A549 (cell line): Measurements from ENCODE around the gene GOLGA2.
A peak's percentile ranks its signal among the peaks of the same experiment; 100 is the strongest.

Source experiments
- EP300 ChIP-seq, 2 experiments: fragments of >200 bp; sonication (Bioruptor Twin); formaldehyde crosslinking; IDR thresholded peaks; 2 replicates in 1 of 2; 3 replicates in 1 of 2; pipeline ENCODE4 v1.6.1; 2016 to 2017
- POLR2A ChIP-seq: IDR thresholded peaks from 2 replicates; pipeline ENCODE4 v1.6.1; 2012; ENCODE audit warnings: mild to moderate bottlenecking, low read length
- RNF2 ChIP-seq: fragments of 200-600 bp; sonication (generic); IDR thresholded peaks from 2 replicates; pipeline ENCODE4 v1.6.1; 2016; ENCODE audit warnings: low read depth, mild to moderate bottlenecking, antibody characterized with exemption, moderate library complexity, borderline replicate concordance
- TF ChIP-seq, protein P1 (sequence below): IDR thresholded peaks from 2 replicates; pipeline ENCODE4 v1.6.1; 2012
- TF ChIP-seq, protein P2 (sequence below): fragments of >200 bp; sonication (Bioruptor Twin); formaldehyde crosslinking; IDR thresholded peaks from 3 replicates; pipeline ENCODE4 v1.5.1; 2016
- TF ChIP-seq, protein P3 (sequence below): fragments of 450-650 bp; IDR thresholded peaks from 2 replicates; pipeline ENCODE4 v1.6.1; 2014; ENCODE audit warnings: antibody characterized with exemption

DNA sequence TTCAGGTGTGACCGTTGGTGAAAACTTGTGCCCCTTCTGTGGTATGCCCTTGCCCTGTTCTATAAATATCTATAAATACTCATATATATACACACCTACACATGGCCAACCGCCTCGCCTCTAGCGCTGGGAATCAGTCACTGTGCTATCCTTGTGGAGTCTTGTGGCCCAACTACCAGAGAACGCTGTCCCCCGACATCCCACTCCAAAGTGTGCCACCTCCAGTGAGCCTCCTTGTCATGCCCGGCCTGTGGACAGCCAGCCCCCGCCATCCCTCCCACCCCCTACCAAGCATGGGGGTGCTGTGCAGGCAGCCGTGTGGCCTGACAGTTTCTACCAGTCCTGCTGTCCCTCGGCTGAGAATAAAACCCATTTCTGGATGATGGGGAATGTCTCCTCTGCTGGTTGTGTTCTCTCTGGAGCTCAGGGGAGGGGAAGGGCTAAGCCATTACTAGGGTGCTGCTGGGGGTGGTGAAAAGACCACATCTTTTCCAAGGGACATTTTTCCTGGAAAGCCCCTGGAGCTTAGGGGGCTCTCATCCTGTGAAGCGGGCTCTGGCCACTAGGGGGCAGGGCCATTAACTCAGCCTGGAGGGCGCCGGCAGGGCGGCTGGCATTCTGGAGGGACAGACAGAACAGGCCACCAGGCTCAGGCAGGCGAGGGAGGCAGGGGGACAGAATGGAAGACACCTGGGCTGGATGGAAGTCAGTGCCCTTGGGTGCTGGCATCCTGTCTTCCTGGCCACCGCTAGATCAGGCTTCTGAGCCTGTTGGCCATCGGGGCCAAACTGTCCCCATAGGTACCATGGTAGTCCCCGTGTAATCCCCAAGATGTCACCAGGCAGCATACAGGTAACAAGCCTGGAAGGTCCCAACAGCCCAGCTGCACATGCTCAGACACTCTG lies 20.7 kb downstream of the GOLGA2 start:
- TF ChIP-seq POLR2A (no peak), RNF2 (no peak), EP300 (IDR thresholded peaks at IDR 0.05) (no peak)
- TF ChIP-seq, protein P1, sequence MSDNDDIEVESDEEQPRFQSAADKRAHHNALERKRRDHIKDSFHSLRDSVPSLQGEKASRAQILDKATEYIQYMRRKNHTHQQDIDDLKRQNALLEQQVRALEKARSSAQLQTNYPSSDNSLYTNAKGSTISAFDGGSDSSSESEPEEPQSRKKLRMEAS: no peak
- TF ChIP-seq, protein P2, sequence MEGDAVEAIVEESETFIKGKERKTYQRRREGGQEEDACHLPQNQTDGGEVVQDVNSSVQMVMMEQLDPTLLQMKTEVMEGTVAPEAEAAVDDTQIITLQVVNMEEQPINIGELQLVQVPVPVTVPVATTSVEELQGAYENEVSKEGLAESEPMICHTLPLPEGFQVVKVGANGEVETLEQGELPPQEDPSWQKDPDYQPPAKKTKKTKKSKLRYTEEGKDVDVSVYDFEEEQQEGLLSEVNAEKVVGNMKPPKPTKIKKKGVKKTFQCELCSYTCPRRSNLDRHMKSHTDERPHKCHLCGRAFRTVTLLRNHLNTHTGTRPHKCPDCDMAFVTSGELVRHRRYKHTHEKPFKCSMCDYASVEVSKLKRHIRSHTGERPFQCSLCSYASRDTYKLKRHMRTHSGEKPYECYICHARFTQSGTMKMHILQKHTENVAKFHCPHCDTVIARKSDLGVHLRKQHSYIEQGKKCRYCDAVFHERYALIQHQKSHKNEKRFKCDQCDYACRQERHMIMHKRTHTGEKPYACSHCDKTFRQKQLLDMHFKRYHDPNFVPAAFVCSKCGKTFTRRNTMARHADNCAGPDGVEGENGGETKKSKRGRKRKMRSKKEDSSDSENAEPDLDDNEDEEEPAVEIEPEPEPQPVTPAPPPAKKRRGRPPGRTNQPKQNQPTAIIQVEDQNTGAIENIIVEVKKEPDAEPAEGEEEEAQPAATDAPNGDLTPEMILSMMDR: peak; percentile 75
- TF ChIP-seq, protein P3, sequence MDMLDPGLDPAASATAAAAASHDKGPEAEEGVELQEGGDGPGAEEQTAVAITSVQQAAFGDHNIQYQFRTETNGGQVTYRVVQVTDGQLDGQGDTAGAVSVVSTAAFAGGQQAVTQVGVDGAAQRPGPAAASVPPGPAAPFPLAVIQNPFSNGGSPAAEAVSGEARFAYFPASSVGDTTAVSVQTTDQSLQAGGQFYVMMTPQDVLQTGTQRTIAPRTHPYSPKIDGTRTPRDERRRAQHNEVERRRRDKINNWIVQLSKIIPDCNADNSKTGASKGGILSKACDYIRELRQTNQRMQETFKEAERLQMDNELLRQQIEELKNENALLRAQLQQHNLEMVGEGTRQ: no peak
